HL-60 (cell line): ENCODE results near the gene THRB.

Experiments used
- CTCF ChIP-seq: IDR thresholded peaks from one replicate; pipeline ENCODE4 v1.5.1; 2011; ENCODE audit warnings: low read length, control low read depth, inconsistent platforms; ENCODE audit not compliant: insufficient read depth
- GABPA ChIP-seq: IDR thresholded peaks from 2 replicates; pipeline ENCODE4 v1.6.1; 2012; ENCODE audit warnings: low read depth
- POLR2AphosphoS5 ChIP-seq: IDR thresholded peaks from 2 replicates; pipeline ENCODE4 v1.6.1; 2012; ENCODE audit warnings: low read depth
- SPI1 ChIP-seq: IDR thresholded peaks from 2 replicates; pipeline ENCODE4 v1.6.1; 2012; ENCODE audit warnings: low read depth, mild to moderate bottlenecking, borderline replicate concordance
- TF ChIP-seq, protein P1 (sequence below): IDR thresholded peaks from 2 replicates; pipeline ENCODE4 v1.6.1; 2012; ENCODE audit warnings: low read depth; ENCODE audit not compliant: insufficient replicate concordance

DNA sequence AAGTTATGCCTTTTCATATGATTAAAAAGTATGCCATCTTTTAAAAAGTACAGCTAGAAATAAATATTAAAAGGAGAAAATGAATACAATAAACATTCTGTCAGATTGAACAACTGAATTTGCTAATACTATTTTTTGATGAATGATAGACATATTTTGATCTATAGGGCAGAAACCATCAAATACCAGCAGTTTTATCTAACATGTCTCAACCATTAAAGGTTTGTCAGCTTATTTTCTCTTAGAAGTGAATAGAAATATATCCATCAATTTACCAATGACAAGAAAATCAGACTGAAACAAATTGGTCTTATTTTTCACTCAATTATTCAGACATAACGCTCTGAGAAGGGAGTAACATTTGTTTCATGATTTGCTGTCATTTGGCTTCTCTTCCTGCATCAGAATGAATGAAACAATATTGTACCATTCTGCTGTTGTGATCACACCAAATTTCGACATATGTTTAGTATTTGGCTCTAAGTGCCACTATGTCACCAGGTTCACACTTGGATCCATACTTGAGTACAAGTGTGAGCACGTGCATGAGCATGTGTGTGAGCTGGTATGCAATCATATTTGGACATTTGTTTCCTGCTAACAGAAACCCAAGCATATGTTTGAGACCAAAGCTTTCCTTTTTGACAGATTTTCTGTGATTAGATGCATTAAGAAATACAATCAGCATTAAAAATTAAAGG lies 86.5 kb downstream of the THRB start:
- TF ChIP-seq CTCF (no peak), POLR2AphosphoS5 (no peak), GABPA (no peak), SPI1 (no peak)
- TF ChIP-seq, protein P1, sequence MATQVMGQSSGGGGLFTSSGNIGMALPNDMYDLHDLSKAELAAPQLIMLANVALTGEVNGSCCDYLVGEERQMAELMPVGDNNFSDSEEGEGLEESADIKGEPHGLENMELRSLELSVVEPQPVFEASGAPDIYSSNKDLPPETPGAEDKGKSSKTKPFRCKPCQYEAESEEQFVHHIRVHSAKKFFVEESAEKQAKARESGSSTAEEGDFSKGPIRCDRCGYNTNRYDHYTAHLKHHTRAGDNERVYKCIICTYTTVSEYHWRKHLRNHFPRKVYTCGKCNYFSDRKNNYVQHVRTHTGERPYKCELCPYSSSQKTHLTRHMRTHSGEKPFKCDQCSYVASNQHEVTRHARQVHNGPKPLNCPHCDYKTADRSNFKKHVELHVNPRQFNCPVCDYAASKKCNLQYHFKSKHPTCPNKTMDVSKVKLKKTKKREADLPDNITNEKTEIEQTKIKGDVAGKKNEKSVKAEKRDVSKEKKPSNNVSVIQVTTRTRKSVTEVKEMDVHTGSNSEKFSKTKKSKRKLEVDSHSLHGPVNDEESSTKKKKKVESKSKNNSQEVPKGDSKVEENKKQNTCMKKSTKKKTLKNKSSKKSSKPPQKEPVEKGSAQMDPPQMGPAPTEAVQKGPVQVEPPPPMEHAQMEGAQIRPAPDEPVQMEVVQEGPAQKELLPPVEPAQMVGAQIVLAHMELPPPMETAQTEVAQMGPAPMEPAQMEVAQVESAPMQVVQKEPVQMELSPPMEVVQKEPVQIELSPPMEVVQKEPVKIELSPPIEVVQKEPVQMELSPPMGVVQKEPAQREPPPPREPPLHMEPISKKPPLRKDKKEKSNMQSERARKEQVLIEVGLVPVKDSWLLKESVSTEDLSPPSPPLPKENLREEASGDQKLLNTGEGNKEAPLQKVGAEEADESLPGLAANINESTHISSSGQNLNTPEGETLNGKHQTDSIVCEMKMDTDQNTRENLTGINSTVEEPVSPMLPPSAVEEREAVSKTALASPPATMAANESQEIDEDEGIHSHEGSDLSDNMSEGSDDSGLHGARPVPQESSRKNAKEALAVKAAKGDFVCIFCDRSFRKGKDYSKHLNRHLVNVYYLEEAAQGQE, result no peak
